Measurements from ENCODE around the gene PTPRM.

PTPRM gene

GRCh38 chr18:7857562-7857961, 290.4 kb downstream of the PTPRM start:
- TF ChIP-seq CTCF (IDR thresholded peaks at IDR 0.05) = no peak
- H3K36me3 ChIP-seq = no peaks in the 10 kb centered on the region
- H3K27me3 ChIP-seq = no peaks in the 10 kb centered on the region
- no peaks in the 10 kb centered on the region for H3K4me1 ChIP-seq (ENCODE audit: control insufficient read depth in 1 of 2, insufficient read depth in 1 of 2, low read depth in 1 of 2, low read length in 1 of 2)
- H3K27ac ChIP-seq = no peak overlapping the region
- H3K4me3 ChIP-seq (ENCODE audit: low read depth in 1 of 2, low read length in 1 of 2) = no peak overlapping the region
- H3K9me3 ChIP-seq = no peaks in the 10 kb centered on the region

- no peak for TF ChIP-seq CTCF (IDR thresholded peaks at IDR 0.05)
- H3K27ac ChIP-seq = no peak overlapping the region
- H3K4me1 ChIP-seq (ENCODE audit: control insufficient read depth in 1 of 2, insufficient read depth in 1 of 2, low read depth in 1 of 2, low read length in 1 of 2) = no peaks in the 10 kb centered on the region
- no peaks in the 10 kb centered on the region for H3K36me3 ChIP-seq
- no peaks in the 10 kb centered on the region for H3K27me3 ChIP-seq
- no peak overlapping the region for H3K4me3 ChIP-seq (ENCODE audit: low read depth in 1 of 2, low read length in 1 of 2)
- no peaks in the 10 kb centered on the region for H3K9me3 ChIP-seq
Observed at GRCh38 chr18:7859122-7859521, 292.0 kb downstream of the PTPRM start.

GRCh38 chr18:7870266-7870665, 303.1 kb downstream of the PTPRM start:
- no peaks in the 10 kb centered on the region for H3K27me3 ChIP-seq
- H3K9me3 ChIP-seq = no peaks in the 10 kb centered on the region
- TF ChIP-seq CTCF (IDR thresholded peaks at IDR 0.05) = no peak
- H3K36me3 ChIP-seq = no peaks in the 10 kb centered on the region
- no peak overlapping the region for H3K4me3 ChIP-seq (ENCODE audit: low read depth in 1 of 2, low read length in 1 of 2)
- H3K4me1 ChIP-seq (ENCODE audit: control insufficient read depth in 1 of 2, insufficient read depth in 1 of 2, low read depth in 1 of 2, low read length in 1 of 2) = no peaks in the 10 kb centered on the region
- H3K27ac ChIP-seq = no peak overlapping the region

GRCh38 chr18:7870855-7871254, 303.7 kb downstream of the PTPRM start:
- H3K27ac ChIP-seq = no peak overlapping the region
- TF ChIP-seq CTCF (IDR thresholded peaks at IDR 0.05) = no peak
- H3K4me1 ChIP-seq (ENCODE audit: control insufficient read depth in 1 of 2, insufficient read depth in 1 of 2, low read depth in 1 of 2, low read length in 1 of 2) = no peaks in the 10 kb centered on the region
- no peak overlapping the region for H3K4me3 ChIP-seq (ENCODE audit: low read depth in 1 of 2, low read length in 1 of 2)
- no peaks in the 10 kb centered on the region for H3K9me3 ChIP-seq
- no peaks in the 10 kb centered on the region for H3K27me3 ChIP-seq
- H3K36me3 ChIP-seq = no peaks in the 10 kb centered on the region

- Histone ChIP-seq H3K9me3 (no peaks in the 10 kb centered on the region), H3K27ac (no peak overlapping the region), H3K4me1 (ENCODE audit: control insufficient read depth in 1 of 2, insufficient read depth in 1 of 2, low read depth in 1 of 2, low read length in 1 of 2) (no peaks in the 10 kb centered on the region), H3K27me3 (no peaks in the 10 kb centered on the region), H3K4me3 (ENCODE audit: low read depth in 1 of 2, low read length in 1 of 2) (no peak overlapping the region), H3K36me3 (no peaks in the 10 kb centered on the region)
- no peak for TF ChIP-seq CTCF (IDR thresholded peaks at IDR 0.05)
Observed at GRCh38 chr18:7871560-7872456, 304.7 kb downstream of the PTPRM start.

All from neutrophil (primary cell).